H1 (cell line): ENCODE results near the gene GRIFIN.

Experiments
- ASH2L ChIP-seq: fragments of 200-600, 300-600 bp; sonication (generic); IDR thresholded peaks from one replicate; pipeline ENCODE4 v1.7.1; 2017; ENCODE audit warnings: low read length
- CBX8 ChIP-seq: fragments of 300-800, 300-1000 bp; sonication (generic); IDR thresholded peaks from 2 replicates; pipeline ENCODE4 v1.7.1; 2016; ENCODE audit warnings: low read depth, low read length, borderline replicate concordance
- CHD2 ChIP-seq: IDR thresholded peaks from 2 replicates; pipeline ENCODE4 v1.6.1; 2012; ENCODE audit warnings: low read length, improper control_type of control experiment
- CTCF ChIP-seq, 3 experiments: IDR thresholded peaks; 1 replicate in 2 of 3; 2 replicates in 1 of 3; pipeline versions ENCODE4 v1.5.1 to v1.6.1; 2011; ENCODE audit warnings: low read length in 3 of 3, mild to moderate bottlenecking in 3 of 3, inconsistent platforms in 2 of 3, low read depth in 1 of 3, moderate library complexity in 1 of 3; ENCODE audit not compliant: insufficient read depth in 1 of 3; ENCODE audit errors: control extremely low read depth in 1 of 3
- JUN ChIP-seq: IDR thresholded peaks from 2 replicates; pipeline ENCODE4 v1.6.1; 2011; ENCODE audit warnings: low read depth, mild to moderate bottlenecking, improper control_type of control experiment, low read length
- NRF1 ChIP-seq: IDR thresholded peaks from 2 replicates; pipeline ENCODE4 v1.6.1; 2011; ENCODE audit warnings: mild to moderate bottlenecking, low read depth, low read length, improper control_type of control experiment
- PHF8 ChIP-seq: fragments of 200-600 bp; sonication (generic); conservative IDR thresholded peaks from 2 replicates; pipeline ENCODE4 v1.7.1; 2012; ENCODE audit warnings: low read depth, mild to moderate bottlenecking, inconsistent platforms, low read length, moderate library complexity
- POLR2AphosphoS5 ChIP-seq: IDR thresholded peaks from 2 replicates; pipeline ENCODE4 v1.6.1; 2011; ENCODE audit warnings: low read depth, low read length
- TAF1 ChIP-seq: IDR thresholded peaks from 2 replicates; pipeline ENCODE4 v1.6.1; 2011; ENCODE audit warnings: mild to moderate bottlenecking, low read depth, low read length

DNA sequence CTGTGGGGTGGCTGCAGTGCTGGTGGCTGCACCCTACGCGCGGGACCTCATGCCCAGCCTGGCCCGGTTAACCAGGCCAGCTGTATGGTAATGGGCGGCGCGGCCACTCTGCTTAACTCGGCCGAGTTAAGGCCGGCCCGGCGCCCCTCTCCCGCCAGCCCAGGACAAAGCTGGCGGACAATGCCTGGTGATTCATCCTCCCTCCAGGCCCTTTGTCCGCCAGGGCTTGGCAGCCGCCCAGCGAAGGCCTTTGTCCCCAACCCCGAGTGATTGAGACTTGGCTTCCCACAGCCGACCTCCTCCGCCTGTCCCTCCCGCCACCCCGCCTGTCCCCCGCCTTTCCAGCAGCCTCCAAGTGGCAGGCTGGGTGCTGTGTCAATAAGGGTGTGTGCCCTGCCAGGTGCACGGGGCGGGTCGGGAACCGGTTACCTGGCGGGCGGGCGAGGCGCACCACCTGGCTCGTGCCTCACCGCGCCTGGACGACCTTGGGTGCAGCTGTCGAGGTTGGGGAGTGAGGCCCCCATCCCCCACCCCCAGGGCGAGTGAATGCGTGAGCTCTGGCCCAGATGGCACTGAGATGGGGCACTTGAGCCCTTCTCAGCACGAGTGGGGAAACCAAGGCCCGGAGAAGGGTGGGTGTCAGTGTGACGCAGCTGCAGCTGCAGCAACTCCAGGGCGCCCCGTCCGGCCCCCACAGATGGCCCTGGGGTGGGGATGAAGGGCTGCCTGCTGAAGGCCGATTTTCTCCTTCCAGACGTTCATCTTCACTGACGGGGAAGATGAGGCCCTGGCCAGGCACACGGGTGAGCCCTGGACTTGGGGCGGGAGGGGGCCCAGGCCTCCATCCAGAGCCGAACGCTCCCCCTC lies 48.0 kb upstream of the GRIFIN start:
- TF ChIP-seq CTCF (IDR thresholded peaks at IDR 0.05; ENCODE audit: control extremely low read depth in 1 of 3, insufficient read depth in 1 of 3, low read depth in 1 of 3, low read length in 3 of 3) (no peak), CBX8 (no peak), ASH2L (no peak), TAF1 (no peak), NRF1 (no peak), JUN (no peak), CHD2 (no peak), POLR2AphosphoS5 (no peak), PHF8 (no peak)
